GM21825 (cell line): ENCODE data around the gene ATL2.
"Not testable (repeated sequence)": the region's sequence is repeated elsewhere in the genome, so short reads cannot be mapped to it uniquely, and the experiment has no call there.

Experiments used
- ATAC-seq: cut with Tn5 transposase; IDR thresholded peaks from one replicate; pipeline ENCODE4 v1.9.1; 2021; ENCODE audit warnings: mild to moderate bottlenecking, moderate library complexity; ENCODE audit not compliant: unreplicated experiment

ATL2 gene

DNA sequence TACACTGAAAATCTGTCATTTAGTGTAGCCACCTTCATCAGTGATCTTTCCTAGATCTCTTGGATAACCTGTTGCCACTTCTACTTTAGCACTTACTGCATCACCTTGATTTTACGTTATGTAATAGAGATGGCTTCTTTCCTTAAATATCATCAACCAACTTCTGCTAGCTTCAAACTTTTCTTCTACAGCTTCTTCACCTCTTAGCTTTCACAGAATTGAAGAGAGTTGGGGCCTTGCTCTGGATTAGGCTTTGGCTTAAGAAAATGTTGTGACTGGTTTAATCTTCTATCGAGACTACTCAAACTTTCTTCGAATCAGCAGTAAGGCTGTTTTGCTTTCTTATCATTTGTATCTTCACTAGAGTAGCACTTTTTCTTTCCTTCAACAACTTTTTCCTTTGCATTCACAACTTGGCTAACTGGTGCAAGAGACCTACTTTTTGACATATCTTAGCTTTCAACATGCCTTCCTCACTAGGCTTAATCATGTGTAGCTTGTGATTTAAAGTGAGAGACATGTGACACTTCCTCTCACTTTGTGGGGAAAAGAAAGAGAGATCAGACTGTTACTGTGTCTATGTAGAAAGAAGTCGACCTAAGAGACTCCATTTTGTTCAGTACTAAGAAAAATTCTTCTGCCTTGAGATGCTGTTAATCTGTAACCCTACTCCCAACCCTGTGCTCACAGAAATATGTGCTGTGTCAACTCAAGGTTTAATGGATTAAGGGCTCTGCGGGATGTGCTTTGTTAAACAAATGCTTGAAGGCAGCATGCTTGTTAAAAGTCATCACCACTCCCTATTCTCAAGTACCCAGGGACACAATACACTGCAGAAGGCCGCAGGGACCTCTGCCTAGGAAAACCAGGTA, 99.6 kb downstream of the ATL2 start:
- ATAC-seq, result no peak

DNA sequence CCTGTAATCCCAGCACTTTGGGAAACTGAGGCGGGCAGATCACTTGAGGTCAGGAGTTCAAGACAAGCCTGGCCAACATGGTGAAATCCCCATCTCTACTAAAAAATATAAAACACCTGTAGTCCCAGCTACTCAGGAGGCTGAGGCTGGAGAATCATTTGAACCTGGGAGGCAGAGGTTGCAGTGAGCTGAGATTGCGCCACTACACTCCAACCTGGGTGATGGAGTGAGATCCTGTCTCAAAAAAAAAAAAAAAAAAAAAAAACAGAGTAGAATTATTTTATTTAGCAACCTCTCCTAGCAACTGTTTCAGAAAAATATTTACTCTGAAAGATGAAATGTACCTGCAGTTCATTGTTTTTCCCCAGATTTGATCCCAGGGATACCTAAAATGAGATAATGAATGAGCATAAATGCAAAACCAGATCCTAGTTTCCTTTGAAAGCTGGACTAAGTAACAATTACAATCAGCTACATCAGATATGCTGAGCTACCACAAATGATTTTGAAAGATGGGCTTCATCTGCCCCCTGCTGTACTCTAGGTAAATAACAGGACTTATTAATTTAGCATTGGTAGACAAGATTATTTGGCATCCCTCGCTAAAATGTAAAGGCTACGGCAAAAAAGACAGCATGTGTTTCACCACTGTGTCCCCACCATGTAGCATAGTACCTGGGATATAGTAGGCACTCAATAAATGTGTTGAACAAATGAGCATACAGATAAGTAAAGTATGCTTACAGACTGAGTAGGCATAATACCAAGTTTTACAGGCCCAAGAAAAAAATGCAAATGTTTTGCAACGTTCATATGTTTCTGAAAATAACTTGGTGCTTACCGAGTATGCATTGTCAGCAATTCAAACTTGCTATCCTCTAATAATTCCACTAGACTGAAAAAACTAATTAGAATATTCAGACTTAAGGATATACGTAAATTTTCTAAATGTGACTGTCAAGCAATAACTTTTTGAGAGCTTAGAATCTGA, 102.5 kb downstream of the ATL2 start:
- ATAC-seq, result no peak

DNA sequence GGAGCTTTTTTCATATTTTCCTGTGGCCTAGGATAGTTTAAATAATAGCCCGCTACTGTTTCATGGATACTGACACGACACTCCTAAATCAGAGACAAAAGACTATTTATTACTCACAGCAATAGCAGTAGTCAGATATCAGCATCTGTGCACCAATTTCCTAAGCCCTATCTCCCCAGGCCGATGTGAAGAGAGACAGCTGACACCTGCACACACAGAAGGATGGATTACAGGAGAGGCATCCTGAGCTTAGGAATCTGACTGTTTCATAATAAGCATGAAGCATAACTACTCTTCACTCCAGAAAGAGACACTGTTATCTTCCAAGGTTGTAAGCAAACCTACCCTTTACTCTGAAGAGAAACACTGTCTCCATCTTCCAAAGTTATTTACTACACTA, 105.4 kb downstream of the ATL2 start:
- no peak for ATAC-seq

DNA sequence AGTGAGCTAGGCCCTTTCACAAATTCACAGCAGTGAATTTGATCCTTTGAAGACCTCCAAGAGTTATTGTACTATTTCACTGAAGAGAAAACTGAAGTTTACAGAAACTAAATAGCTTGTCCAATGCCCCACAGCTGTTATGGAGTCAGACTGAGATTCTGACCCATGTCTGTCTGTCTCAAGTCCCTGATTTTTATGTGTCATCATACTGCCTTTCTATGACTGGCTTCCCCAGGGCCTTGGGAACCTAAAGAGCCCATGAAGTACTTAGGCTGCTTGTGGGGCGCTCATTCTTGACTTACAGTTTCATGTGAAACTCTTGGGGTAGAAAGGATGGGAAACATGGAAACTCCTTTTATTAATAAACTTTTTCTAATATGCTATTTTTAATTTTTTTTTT, 107.7 kb downstream of the ATL2 start:
- ATAC-seq, result no peak

DNA sequence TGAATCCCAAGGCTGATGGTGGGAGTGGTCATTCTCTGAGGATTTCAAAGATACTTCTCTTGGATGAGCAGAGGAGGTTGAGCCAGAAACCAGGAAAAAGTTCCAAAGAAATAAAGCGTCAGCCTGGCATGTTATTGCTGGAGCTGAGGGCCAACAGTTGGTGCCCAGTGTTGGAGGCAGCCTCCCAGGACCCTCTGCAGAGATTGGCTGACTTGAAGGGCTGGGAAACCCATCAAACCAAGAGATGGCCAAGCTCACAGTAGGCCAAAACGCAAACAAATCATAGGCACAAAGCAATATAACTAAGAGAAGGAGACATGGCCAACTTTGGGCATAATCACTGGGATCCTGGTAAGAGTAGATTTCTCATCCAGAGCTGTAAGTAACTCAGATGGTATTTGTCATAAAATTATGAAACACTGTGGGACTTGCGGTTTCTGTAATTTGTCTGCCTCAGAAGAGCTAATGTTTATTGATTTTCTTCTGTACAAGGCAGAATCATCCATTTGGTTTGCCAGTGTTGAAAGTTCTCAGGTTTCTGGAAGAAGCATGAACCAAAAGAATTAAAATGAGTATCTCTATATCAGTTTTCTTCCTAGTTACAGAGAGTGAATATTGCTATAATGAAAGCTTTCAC, 108.3 kb downstream of the ATL2 start:
- no peak for ATAC-seq

DNA sequence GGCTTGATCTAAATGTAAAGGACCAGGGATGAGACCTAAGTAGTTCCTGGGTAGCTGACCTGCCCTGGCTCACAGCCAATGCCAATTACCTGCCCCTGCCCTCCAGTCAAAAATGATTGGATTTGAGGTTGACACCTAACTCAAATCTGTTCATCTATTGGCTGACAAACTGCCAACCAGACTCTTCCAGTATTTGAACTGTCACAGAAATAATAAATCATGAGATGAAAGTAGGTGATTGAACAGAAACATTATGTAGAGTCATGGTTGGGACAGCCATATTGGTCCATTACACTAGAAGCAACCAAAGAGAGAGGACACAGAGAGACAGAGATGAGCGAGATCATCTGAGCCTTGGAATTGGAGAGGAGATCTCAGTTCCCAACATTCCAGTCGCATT, 109.1 kb downstream of the ATL2 start:
- no peak for ATAC-seq

DNA sequence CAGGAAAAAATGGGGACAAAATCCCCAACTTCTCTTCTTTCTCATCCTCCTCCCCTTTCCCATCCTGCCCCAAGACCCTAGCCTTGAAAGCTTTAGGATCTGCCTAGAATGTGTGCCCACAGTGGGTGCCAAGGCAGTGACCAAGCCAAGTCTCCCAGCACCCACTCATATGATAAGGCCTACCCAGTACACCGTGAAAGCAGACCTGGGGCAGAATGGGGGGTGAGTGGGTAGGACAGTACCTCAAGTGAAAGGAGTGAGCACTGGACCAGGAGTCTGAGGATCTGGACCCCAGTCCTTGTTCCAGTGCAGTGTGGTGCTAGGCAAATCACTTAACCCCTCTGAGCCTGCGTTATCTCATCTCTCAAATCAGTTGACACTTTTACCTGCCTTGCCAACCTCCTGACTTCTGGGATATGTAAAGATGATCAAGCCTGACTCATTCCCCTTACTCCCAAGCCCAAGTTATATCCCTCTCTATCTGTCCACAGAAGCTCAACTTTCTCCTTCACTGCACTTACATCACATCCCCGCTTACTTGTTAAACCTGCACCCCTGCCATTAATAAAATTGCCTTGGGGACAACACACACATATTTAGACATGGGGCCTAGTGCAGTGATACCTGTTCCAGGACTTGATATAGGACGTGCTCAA, 109.7 kb downstream of the ATL2 start:
- no peak for ATAC-seq

DNA sequence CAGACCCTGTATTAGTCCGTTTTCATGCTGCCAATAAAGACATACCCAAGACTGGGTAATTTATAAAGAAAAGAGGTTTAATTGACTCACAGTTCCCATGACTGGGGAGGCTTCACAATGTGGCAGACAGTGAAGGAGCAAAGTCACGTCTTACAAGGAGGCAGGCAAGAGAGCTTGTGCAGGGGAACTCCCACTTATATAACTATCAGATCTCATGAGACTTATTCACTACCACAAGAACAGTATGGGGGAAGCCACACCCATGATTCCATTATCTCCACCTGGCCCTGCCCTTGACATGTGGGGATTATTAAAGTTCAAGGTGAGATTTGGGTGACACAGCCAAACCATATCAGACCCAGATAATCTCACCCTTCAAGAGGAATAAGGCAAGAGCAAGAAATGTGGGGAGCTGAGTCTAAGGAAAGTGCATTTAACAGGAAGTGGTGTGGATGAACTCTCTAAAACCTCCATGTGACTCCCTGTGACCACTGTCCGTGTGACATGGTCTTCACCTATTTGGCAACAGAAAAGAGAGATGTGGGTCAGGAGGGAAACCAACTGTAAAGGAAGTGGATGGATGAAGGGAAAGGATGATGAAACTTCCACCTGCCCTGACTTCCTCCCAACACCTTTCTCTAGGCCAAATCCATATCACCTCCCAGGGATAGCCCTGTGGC, 110.6 kb downstream of the ATL2 start:
- no peak for ATAC-seq

DNA sequence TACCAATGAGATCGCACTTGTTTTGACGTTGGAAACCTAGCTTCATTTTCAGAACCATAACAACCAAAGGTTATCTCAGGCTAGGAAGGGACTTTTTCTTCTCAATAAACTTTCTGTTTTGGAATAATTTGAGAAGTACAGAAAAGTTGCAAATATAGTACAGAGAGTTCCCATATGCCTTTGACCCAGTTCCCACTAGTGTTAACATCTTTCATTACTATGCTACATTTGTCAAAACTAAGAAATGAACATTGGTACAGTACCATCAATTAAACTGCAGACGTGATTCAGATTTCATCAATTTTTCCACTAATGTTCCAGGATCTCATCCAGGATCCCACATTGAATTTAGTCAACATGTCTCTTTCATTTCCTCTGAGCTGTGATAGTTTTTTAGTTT, 111.6 kb downstream of the ATL2 start:
- no peak for ATAC-seq

DNA sequence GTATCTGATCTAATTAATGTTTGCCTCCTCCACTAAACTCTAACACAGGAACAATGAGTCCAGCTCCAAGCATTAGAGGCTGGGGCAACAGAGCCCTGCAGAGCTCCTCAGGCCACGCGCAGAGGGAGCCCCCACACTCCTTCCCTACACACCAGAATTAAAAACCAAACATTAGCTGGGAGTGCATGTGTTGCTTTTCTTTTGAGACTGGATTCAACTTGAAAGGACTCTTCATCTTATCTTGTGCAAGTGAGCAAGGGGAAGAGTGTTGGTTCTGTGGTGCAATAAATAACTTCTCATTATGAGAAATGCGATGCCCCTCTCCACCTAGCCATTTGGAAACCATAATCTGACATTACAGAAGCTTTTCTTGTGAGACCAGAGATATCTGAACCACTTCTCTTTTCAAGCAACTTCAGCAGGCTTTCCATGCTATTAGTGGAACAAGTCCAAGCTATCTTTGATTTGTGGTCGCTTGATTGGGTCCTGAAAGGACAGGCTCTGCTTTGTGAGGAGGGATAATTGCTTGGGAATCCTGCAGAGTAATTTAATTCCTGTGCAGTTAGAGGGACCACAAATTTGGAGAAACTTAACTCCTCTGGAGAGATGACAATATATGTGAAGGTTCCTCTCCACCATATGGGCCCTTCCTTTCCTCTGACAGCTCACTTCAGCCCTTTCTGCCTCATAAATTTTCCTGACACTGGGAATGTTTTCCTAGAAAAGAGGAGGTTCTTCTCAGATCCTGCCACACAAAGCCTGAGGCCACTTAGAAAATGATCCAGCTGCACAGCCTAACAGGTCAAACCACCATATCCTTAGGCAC, 112.5 kb downstream of the ATL2 start:
- ATAC-seq, result no peak

DNA sequence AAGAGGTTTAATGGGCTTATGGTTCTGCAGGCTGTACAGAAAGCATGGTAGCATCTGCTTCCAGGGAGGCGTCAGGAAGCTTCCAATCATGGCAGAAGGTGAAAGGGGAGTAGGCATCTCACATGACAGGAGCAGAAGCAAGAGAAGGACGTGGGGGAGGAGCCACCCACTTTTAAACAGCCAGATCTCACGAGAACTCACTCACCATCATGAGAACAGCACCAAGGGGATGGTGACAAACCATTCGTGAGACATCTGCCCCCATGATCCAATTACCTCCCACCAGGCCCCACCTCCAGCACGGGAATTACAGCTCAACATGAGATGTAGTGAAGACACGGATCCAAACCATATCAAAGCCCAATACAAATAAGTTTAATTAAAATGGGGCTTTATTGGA, 113.8 kb downstream of the ATL2 start:
- no peak for ATAC-seq

DNA sequence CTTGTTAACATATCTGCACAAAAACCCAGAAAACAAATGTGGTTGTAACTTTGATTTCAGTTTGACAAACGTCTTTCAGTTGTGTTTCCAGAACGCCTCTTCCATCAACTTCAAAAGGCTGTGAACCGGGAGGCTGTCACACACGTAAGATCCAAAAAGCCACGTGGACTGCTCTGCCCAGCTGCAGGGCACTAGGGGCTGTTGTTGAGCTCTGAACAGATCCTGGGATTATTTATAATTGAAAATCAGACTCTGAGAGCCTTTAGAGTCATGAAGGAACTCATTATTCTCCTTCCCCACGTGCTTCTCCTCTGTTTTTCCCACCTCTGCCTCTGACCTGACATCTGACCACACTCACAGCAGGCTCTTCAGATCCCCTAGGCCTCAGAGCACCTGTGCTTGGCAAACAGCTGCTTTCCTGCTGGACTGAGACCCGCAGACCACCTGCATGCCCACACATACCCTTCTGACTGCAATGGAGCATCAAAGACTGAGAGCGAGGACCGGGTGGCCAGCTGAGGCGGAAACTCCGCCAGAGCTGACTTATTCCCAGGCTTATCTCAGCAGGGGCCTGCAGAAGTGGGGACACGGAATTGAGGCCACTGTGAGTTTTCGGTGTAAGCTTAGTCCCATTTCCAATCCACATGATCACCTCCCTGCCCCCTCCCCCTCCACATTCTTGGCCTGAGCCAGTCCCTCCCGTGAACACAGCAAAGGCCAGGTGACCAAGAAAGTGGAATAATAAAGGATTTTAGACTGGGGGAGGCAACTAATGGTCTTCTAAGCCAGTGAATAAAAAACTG, 114.8 kb downstream of the ATL2 start:
- no peak for ATAC-seq

DNA sequence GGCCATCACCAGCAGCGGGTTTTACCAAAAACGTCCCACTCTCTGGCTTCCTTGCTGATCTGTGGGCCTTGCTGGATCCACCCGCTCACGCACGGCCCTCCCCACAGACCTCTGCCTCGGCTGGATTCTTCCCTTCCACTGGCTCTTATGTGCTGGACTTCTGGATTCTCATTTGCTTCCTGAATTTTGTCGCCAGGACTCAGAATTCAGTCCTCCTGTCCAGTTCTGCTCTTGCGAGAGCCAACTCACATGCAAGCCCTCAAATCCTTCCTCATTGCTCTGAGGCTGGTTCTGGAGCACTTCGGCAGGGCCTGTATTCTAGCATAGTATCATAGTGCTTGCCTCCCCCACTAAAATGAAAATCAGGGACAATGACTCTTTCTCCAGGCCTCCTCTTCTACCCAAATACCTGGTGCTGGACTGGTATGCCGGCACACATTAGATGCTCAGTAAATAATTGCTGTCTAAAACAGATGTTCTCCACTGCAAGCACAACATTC, 115.5 kb downstream of the ATL2 start:
- ATAC-seq, result no peak

DNA sequence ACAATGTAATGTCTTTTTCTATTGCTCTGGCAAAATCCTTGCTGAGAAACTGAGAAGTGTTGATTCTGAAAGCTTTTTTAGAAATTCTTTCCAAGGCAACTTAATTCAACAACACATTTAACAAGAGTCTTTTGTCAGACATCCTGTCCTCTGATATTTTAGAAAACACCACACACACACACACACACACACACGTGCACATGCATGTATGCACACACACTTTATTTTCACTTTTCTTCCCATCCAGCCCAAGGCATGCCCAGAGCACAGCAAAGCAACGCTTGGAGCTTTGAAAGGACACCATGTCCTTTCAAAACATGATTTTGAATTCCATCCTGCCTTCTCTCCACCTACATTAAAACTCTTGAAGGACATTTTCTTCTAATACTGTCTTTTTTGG, 116.1 kb downstream of the ATL2 start:
- no peak for ATAC-seq

DNA sequence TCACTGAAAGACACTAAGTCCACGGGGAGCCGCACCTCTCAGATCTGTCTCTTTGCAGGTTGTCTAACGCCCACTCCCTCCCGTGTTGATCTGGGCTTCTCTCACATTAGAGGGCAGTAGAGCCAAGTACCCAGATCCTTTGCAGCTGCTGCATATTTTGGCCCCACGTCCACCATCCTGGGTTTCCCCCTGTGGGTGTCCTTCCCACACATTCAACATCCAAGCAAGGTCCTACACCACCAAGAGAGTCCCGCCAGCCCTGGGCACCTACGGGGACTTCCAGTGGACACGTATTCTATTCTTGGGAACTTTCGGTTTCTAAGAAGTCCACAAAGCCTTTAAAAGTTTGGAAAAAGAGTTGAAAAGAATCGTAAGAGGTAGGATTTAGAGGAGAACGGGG, 116.6 kb downstream of the ATL2 start:
- no peak for ATAC-seq

DNA sequence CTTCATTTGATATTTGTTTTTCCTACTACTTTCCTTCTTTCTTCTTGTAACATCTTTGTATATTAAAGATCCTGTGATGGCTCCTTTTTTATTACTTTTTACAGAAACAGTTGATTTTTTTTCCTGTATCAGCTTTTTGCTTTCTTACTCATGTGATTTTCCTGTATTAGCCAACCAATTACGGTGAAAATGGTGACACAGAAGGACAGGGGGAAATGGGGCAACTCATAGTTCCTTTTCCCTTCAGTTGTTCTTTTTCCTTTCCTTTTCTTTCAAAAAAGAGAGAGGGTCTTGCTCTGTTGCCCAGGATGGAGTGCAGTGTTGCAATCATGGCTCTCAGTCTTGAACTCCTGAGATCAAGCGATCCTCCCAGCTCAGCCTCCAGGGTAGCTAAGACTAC, 117.8 kb downstream of the ATL2 start:
- ATAC-seq, result no peak

DNA sequence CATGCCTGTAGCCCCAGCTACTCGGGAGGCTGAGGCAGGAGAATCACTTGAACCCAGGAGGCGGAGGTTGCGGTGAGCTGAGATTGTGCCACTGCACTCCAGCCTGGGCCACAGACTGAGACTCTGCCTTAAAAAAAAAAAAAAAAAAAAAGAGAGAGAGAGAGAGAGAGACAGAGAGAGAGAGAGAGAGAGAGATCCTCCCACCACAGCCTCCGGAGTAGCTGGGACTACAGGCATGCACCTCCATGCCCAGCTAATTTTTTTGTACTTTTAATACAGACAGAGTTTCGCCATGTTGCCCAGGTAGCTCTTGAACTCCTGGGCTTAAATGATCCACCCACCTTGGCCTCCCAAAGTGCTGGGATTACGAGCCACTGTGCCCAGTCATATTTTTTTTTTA, 119.4 kb downstream of the ATL2 start:
- not testable (repeated sequence) for ATAC-seq

DNA sequence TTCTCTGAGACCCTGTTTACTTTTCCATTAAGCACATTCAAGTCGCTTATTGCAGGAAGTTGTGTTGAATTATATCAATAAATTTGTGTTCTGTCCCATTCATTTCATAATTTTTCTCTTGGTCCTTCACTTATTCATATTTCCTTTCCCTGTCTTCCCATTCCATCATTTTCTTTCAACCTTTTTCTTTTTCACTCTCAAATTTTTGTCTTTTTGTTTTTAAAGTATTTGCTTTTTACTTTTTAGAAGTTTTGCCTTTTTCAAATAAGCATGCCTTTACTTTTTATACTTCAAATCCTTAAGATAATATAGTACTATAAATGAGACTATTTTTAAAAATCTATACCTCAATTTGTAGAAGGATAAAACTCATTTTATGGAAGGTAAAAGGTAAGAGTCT, 120.5 kb downstream of the ATL2 start:
- ATAC-seq, result no peak
